ENCODE data around the gene KLHL11. TPM values are rescaled to one million over a fixed set of nuclear protein-coding genes. Genes with fewer than 3 reads are reported as not detected.

The KLHL11 gene
- total and polyA plus RNA-seq, 5 donors: 1.9 to 6.7 (median 5.3) TPM

GRCh38 chr17:41818024-41818423 is 47.2 kb downstream of the KLHL11 start:
- intact Hi-C loops (cut with DNase I): no loop called here
- 97% methylated on average over 20 of the region's 20 CpGs for whole genome bisulfite sequencing
- Histone ChIP-seq H3K27ac (ENCODE audit: low read length) (no peak overlapping the region), H3K4me3 (ENCODE audit: low read length) (no peak overlapping the region), H3K9me3 (ENCODE audit: control insufficient read depth, low read length) (no peaks in the 10 kb centered on the region), H3K4me1 (ENCODE audit: control insufficient read depth, insufficient read depth, low read length) (no peaks in the 10 kb centered on the region), H3K27me3 (ENCODE audit: control insufficient read depth, insufficient read depth) (no peaks in the 10 kb centered on the region)
- DNase-seq: no peak
- ATAC-seq: no peak

GRCh38 chr17:41816637-41817320 is 48.4 kb downstream of the KLHL11 start:
- no peak for ATAC-seq
- DNase-seq: peak in 1 of 3 donors; percentile 29
- WGBS: 94% methylated on average over 23 of the region's 23 CpGs
- Histone ChIP-seq H3K4me3 (ENCODE audit: low read length) (no peak overlapping the region), H3K27me3 (ENCODE audit: control insufficient read depth, insufficient read depth) (no peaks in the 10 kb centered on the region), H3K27ac (ENCODE audit: low read length) (no peak overlapping the region), H3K4me1 (ENCODE audit: control insufficient read depth, insufficient read depth, low read length) (no peaks in the 10 kb centered on the region), H3K9me3 (ENCODE audit: control insufficient read depth, low read length) (no peaks in the 10 kb centered on the region)
- intact Hi-C loops (cut with DNase I): no loop called here

GRCh38 chr17:41814195-41814594 is 51.0 kb downstream of the KLHL11 start:
- no peaks in the 10 kb centered on the region for H3K9me3 ChIP-seq (ENCODE audit: control insufficient read depth, low read length)
- H3K4me3 ChIP-seq (ENCODE audit: low read length): no peak overlapping the region
- no peak overlapping the region for H3K27ac ChIP-seq (ENCODE audit: low read length)
- intact Hi-C loops (cut with DNase I): no loop called here
- no peaks in the 10 kb centered on the region for H3K4me1 ChIP-seq (ENCODE audit: control insufficient read depth, insufficient read depth, low read length)
- ATAC-seq: no peak
- H3K27me3 ChIP-seq (ENCODE audit: control insufficient read depth, insufficient read depth): no peaks in the 10 kb centered on the region
- DNase-seq: peak in 1 of 3 donors; percentile 28
- WGBS: 45% methylated on average over 1 of the region's 1 CpG

GRCh38 chr17:41813699-41814124 is 51.5 kb downstream of the KLHL11 start:
- Histone ChIP-seq H3K4me3 (ENCODE audit: low read length) (no peak overlapping the region), H3K4me1 (ENCODE audit: control insufficient read depth, insufficient read depth, low read length) (no peaks in the 10 kb centered on the region), H3K27ac (ENCODE audit: low read length) (no peak overlapping the region), H3K9me3 (ENCODE audit: control insufficient read depth, low read length) (no peaks in the 10 kb centered on the region), H3K27me3 (ENCODE audit: control insufficient read depth, insufficient read depth) (no peaks in the 10 kb centered on the region)
- DNase-seq (peak in 1 of 3 donors; percentile 43), ATAC-seq (no peak)
- 63% methylated on average over 9 of the region's 9 CpGs for WGBS
- intact Hi-C loops (cut with DNase I): no loop called here

- H3K4me3 ChIP-seq (ENCODE audit: low read length): peak overlapping the region; percentile 64
- intact Hi-C loops (cut with DNase I): no loop called here
- peak overlapping the region; percentile 14 for H3K27ac ChIP-seq (ENCODE audit: low read length)
- H3K27me3 ChIP-seq (ENCODE audit: control insufficient read depth, insufficient read depth): no peaks in the 10 kb centered on the region
- no peak for DNase-seq
- no peaks in the 10 kb centered on the region for H3K4me1 ChIP-seq (ENCODE audit: control insufficient read depth, insufficient read depth, low read length)
- no peaks in the 10 kb centered on the region for H3K9me3 ChIP-seq (ENCODE audit: control insufficient read depth, low read length)
- ATAC-seq: no peak
- WGBS: 18% methylated on average over 12 of the region's 12 CpGs
Observed at GRCh38 chr17:41813152-41813680, 52.0 kb downstream of the KLHL11 start.

GRCh38 chr17:41812381-41813151 is 52.7 kb downstream of the KLHL11 start, which contains the start of gene FKBP10:
FKBP10 (plus strand) TSS chr17:41813004; CDS start chr17:41813035, 31 bp downstream.
- intact Hi-C loops (cut with DNase I): no loop called here
- under 1% methylated on average over 35 of the region's 35 CpGs for WGBS
- H3K4me1 ChIP-seq (ENCODE audit: control insufficient read depth, insufficient read depth, low read length): no peaks in the 10 kb centered on the region
- peak within 1 kb of the TSS; percentile 64 for H3K4me3 ChIP-seq (ENCODE audit: low read length)
- H3K27me3 ChIP-seq (ENCODE audit: control insufficient read depth, insufficient read depth): no peaks in the 10 kb centered on the region
- no peaks in the 10 kb centered on the region for H3K9me3 ChIP-seq (ENCODE audit: control insufficient read depth, low read length)
- H3K27ac ChIP-seq (ENCODE audit: low read length): peak within 1 kb of the TSS; percentile 14
- peak; percentile 67 to 82 for ATAC-seq
- DNase-seq: peak; percentile 85 to 89 (median 87)

- peak; percentile 86 to 88 for ATAC-seq
- intact Hi-C loops (cut with DNase I): no loop called here
- under 1% methylated on average over 96 of the region's 96 CpGs for WGBS
- H3K27ac ChIP-seq (ENCODE audit: low read length): peak within 1 kb of the TSS; percentile 19
- peak; percentile 81 to 93 (median 91) for DNase-seq
- no peaks in the 10 kb centered on the region for H3K27me3 ChIP-seq (ENCODE audit: control insufficient read depth, insufficient read depth)
- H3K4me3 ChIP-seq (ENCODE audit: low read length): peak within 1 kb of the TSS; percentile 64
- no peaks in the 10 kb centered on the region for H3K9me3 ChIP-seq (ENCODE audit: control insufficient read depth, low read length)
- H3K4me1 ChIP-seq (ENCODE audit: control insufficient read depth, insufficient read depth, low read length): no peaks in the 10 kb centered on the region
Observed at GRCh38 chr17:41811549-41812380, 53.5 kb downstream of the KLHL11 start, which contains the start of gene P3H4. P3H4 (minus strand) TSS chr17:41811949; CDS start chr17:41811915, 34 bp downstream.

GRCh38 chr17:41810659-41811548 is 54.3 kb downstream of the KLHL11 start:
- ATAC-seq (peak in 1 of 2 donors; percentile 2), DNase-seq (peak in 1 of 3 donors; percentile 52)
- Histone ChIP-seq H3K9me3 (ENCODE audit: control insufficient read depth, low read length) (no peaks in the 10 kb centered on the region), H3K27ac (ENCODE audit: low read length) (peak overlapping the region; percentile 19), H3K4me1 (ENCODE audit: control insufficient read depth, insufficient read depth, low read length) (no peaks in the 10 kb centered on the region), H3K4me3 (ENCODE audit: low read length) (peak overlapping the region; percentile 64), H3K27me3 (ENCODE audit: control insufficient read depth, insufficient read depth) (no peaks in the 10 kb centered on the region)
- intact Hi-C loops (cut with DNase I): no loop called here
- WGBS: 26% methylated on average over 58 of the region's 58 CpGs

- intact Hi-C loops (cut with DNase I): no loop called here
- no peak overlapping the region for H3K4me3 ChIP-seq (ENCODE audit: low read length)
- no peak overlapping the region for H3K27ac ChIP-seq (ENCODE audit: low read length)
- ATAC-seq (no peak), DNase-seq (no peak)
- H3K9me3 ChIP-seq (ENCODE audit: control insufficient read depth, low read length): no peaks in the 10 kb centered on the region
- 88% methylated on average over 8 of the region's 8 CpGs for WGBS
- H3K27me3 ChIP-seq (ENCODE audit: control insufficient read depth, insufficient read depth): no peaks in the 10 kb centered on the region
- H3K4me1 ChIP-seq (ENCODE audit: control insufficient read depth, insufficient read depth, low read length): no peaks in the 10 kb centered on the region
Observed at GRCh38 chr17:41806685-41807445, 58.4 kb downstream of the KLHL11 start.

Data from right cardiac atrium (tissue), 5 donors.